SK-N-SH treated with all-trans-retinoic acid at 6 μM for 48 hours (cell line): ENCODE results near the gene MSL2.

Experiments used
- ATAC-seq: fragments of 200-7000 bp; cut with Tn5 transposase; 3 replicates; pipeline ENCODE4 v1.9.1; 2020; ENCODE audit warnings: mild to moderate bottlenecking, moderate library complexity
- ARNTL ChIP-seq: fragments of 450-650 bp; formaldehyde crosslinking; IDR thresholded peaks from 2 replicates; pipeline ENCODE4 v1.5.0; 2020; ENCODE audit warnings: low read depth, mild to moderate bottlenecking, moderate library complexity, borderline replicate concordance
- BACH2 ChIP-seq: fragments of 250-450 bp; sonication (Bioruptor Pico); IDR thresholded peaks from 2 replicates; pipeline ENCODE4 v1.9.0; 2021; ENCODE audit warnings: mild to moderate bottlenecking, borderline replicate concordance
- CREB5 ChIP-seq: fragments of 250-450 bp; sonication (Bioruptor Pico); IDR thresholded peaks from 2 replicates; pipeline ENCODE4 v1.5.1; 2020; ENCODE audit warnings: low read depth, mild to moderate bottlenecking, moderate library complexity
- CSDC2 ChIP-seq: fragments of 250-450 bp; sonication (Bioruptor Pico); IDR thresholded peaks from 2 replicates; pipeline ENCODE4 v1.5.0; 2020; ENCODE audit warnings: mild to moderate bottlenecking, moderate library complexity
- ESRRG ChIP-seq: fragments of 250-450 bp; sonication (Bioruptor Pico); IDR thresholded peaks from 2 replicates; pipeline ENCODE4 v1.6.1; 2021; ENCODE audit warnings: mild to moderate bottlenecking
- ISL1 ChIP-seq: fragments of 250-450 bp; sonication (Bioruptor Pico); IDR thresholded peaks from 2 replicates; pipeline ENCODE4 v2.1.2; 2022; ENCODE audit warnings: mild to moderate bottlenecking, moderate library complexity
- PATZ1 ChIP-seq: fragments of 250-450 bp; sonication (Bioruptor Pico); IDR thresholded peaks from 2 replicates; pipeline ENCODE4 v1.8.0; 2020; ENCODE audit warnings: mild to moderate bottlenecking, moderate library complexity, borderline replicate concordance
- PPARA ChIP-seq: fragments of 250-450 bp; sonication (Bioruptor Pico); IDR thresholded peaks from 2 replicates; pipeline ENCODE4 v1.5.0; 2020; ENCODE audit warnings: mild to moderate bottlenecking, borderline replicate concordance
- RARB ChIP-seq: fragments of 250-450 bp; sonication (Bioruptor Pico); IDR thresholded peaks from 2 replicates; pipeline ENCODE4 v1.8.0; 2021; ENCODE audit warnings: mild to moderate bottlenecking, moderate library complexity
- SNAI2 ChIP-seq: fragments of 250-450 bp; sonication (Bioruptor Pico); IDR thresholded peaks from 2 replicates; pipeline ENCODE4 v1.5.0; 2020; ENCODE audit warnings: mild to moderate bottlenecking, moderate library complexity
- TCF4 ChIP-seq: fragments of 250-450 bp; sonication (Bioruptor Pico); IDR thresholded peaks from 2 replicates; pipeline ENCODE4 v1.8.0; 2021; ENCODE audit warnings: mild to moderate bottlenecking, moderate library complexity, borderline replicate concordance
- TOX ChIP-seq: fragments of 250-450 bp; sonication (Bioruptor Pico); IDR thresholded peaks from 2 replicates; pipeline ENCODE4 v1.8.0; 2021; ENCODE audit warnings: mild to moderate bottlenecking, moderate library complexity, borderline replicate concordance
- TSHZ2 ChIP-seq: fragments of 250-450 bp; sonication (Bioruptor Pico); IDR thresholded peaks from 2 replicates; pipeline ENCODE4 v1.5.0; 2020; ENCODE audit warnings: mild to moderate bottlenecking, moderate library complexity
- ZFP3 ChIP-seq: fragments of 250-450 bp; sonication (Bioruptor Pico); IDR thresholded peaks from 2 replicates; pipeline ENCODE4 v1.5.0; 2020; ENCODE audit warnings: mild to moderate bottlenecking, moderate library complexity
- ZFP30 ChIP-seq: fragments of 450-650 bp; formaldehyde crosslinking; IDR thresholded peaks from 2 replicates; pipeline ENCODE4 v1.5.0; 2022; ENCODE audit warnings: mild to moderate bottlenecking, moderate library complexity
- ZNF565 ChIP-seq: fragments of 450-650 bp; formaldehyde crosslinking; conservative IDR thresholded peaks from 2 replicates; pipeline ENCODE4 v1.5.0; 2020; ENCODE audit warnings: low read depth, mild to moderate bottlenecking, moderate library complexity
- ZNF70 ChIP-seq: fragments of 450-650 bp; formaldehyde crosslinking; IDR thresholded peaks from 2 replicates; pipeline ENCODE4 v1.5.0; 2020; ENCODE audit warnings: mild to moderate bottlenecking, moderate library complexity
- ZNF8 ChIP-seq: fragments of 450-650 bp; formaldehyde crosslinking; IDR thresholded peaks from 2 replicates; pipeline ENCODE4 v1.5.0; 2020; ENCODE audit warnings: mild to moderate bottlenecking, moderate library complexity
- TF ChIP-seq, protein P1 (sequence below): fragments of 250-450 bp; sonication (Bioruptor Pico); IDR thresholded peaks from 2 replicates; pipeline ENCODE4 v1.8.0; 2021; ENCODE audit warnings: low read depth, mild to moderate bottlenecking, moderate library complexity, borderline replicate concordance

Gene MSL2

DNA sequence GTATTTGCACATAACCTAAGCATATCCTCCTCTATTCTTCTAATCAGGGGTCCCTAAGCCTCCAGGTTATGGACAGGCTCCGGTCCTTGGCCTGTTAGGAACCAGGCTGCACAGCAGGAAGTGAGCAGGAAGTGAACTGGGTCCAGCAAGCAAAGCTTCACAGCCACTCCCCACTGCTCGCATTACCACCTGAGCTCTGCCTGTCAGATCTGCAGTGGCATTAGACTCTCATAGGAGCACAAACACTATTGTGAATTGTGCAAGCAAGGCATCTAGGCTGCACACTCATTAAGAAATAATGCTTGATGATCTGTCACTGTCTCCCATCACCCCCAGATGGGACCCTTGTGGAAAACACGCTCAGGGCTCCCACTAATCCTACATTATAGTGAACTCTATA, 9.8 kb downstream of the MSL2 start (continued):
- TF ChIP-seq, protein P1, sequence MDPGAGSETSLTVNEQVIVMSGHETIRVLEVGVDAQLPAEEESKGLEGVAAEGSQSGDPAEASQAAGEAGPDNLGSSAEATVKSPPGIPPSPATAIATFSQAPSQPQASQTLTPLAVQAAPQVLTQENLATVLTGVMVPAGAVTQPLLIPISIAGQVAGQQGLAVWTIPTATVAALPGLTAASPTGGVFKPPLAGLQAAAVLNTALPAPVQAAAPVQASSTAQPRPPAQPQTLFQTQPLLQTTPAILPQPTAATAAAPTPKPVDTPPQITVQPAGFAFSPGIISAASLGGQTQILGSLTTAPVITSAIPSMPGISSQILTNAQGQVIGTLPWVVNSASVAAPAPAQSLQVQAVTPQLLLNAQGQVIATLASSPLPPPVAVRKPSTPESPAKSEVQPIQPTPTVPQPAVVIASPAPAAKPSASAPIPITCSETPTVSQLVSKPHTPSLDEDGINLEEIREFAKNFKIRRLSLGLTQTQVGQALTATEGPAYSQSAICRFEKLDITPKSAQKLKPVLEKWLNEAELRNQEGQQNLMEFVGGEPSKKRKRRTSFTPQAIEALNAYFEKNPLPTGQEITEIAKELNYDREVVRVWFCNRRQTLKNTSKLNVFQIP (CRISPR knock-in tag): no peak
- TF ChIP-seq ZFP3 (CRISPR knock-in tag): no peak
- no peak for TF ChIP-seq TCF4 (CRISPR knock-in tag)
- TF ChIP-seq CSDC2 (CRISPR knock-in tag): no peak

DNA sequence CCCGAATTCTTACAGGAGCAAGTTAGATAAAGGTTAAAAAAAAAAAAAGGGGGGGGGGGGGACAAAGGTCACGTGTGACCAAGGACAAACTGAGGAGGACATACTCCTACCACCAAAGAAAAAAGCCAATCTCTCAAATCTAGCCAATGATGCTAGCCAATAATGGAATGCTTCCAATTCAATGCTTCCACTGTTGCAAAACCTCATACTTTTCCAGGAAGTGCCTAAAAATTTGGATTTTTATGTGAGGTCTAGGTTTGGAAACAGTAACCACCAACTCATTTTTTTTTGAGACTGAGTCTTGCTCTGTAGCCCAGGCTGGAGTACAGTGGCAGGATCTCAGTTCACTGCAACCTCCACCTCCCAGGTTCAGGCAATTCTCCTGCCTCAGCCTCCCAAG, 11.4 kb downstream of the MSL2 start:
- ATAC-seq: no peak
- no peak for TF ChIP-seq BACH2
- TF ChIP-seq ZNF565: no peak
- no peak for TF ChIP-seq TCF4 (CRISPR knock-in tag)
- no peak for TF ChIP-seq TSHZ2 (CRISPR knock-in tag)
- TF ChIP-seq ISL1 (CRISPR knock-in tag): no peak
- TF ChIP-seq TOX (CRISPR knock-in tag): no peak
- TF ChIP-seq, protein P1 (CRISPR knock-in tag): no peak
- no peak for TF ChIP-seq RARB
- TF ChIP-seq PATZ1 (CRISPR knock-in tag): no peak
- TF ChIP-seq ZNF70 (CRISPR knock-in tag): no peak

DNA sequence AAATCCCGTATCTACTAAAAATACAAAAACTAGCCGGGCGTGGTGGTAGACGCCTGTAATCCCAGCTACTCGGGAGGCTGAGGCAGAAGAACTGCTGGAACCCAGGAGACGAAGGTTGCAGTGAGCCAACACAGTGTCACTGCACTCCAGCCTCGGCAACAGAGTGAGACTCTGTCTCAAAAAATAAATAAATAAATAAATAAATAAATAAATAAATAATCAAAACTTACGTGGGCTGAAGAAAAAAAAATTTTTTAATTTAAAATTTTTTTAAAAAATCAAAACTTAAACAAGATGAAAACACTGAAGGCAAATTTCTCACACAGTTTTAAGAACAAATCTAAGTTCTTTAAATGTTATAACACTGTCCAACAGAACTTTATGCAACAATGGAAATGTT, 14.4 kb downstream of the MSL2 start:
- TF ChIP-seq ARNTL (CRISPR knock-in tag) (no peak), CREB5 (CRISPR knock-in tag) (no peak), ZNF8 (CRISPR knock-in tag) (no peak), BACH2 (no peak), ZFP30 (CRISPR knock-in tag) (no peak), ZNF565 (no peak), TOX (CRISPR knock-in tag) (no peak)
- TF ChIP-seq, protein P1 (CRISPR knock-in tag): no peak
- ATAC-seq: no peak

- TF ChIP-seq PPARA (CRISPR knock-in tag) (no peak), ESRRG (CRISPR knock-in tag) (no peak), TSHZ2 (CRISPR knock-in tag) (no peak), SNAI2 (CRISPR knock-in tag) (no peak), ZNF8 (CRISPR knock-in tag) (no peak), ISL1 (CRISPR knock-in tag) (peak; percentile 56), ZNF70 (CRISPR knock-in tag) (no peak)
- peak; percentile 63 for ATAC-seq
Measured at GRCh38 chr3:136177876-136178275, 18.3 kb downstream of the MSL2 start.
